Pancreas (tissue), 10 donors: ENCODE measurements around the gene RPL13. TPM values are rescaled to one million over a fixed set of nuclear protein-coding genes. Genes with fewer than 3 reads are reported as not detected.

ENCODE experiments used
- ATAC-seq, 4 donors: fragments of 200-7000 bp; cut with Tn5 transposase; one replicate each; pipeline versions ENCODE4 v1.8.0 to v1.9.1; 2020; ENCODE audit warnings: mild to moderate bottlenecking in 4 of 4, moderate library complexity in 4 of 4
- DNase-seq, 6 donors: peaks; one replicate each; pipeline ENCODE4 v3.0.0-alpha.2; 2020
- FAIRE-seq: peaks from 2 replicates; lab custom pipeline; 2012; peaks lifted over from hg19 to GRCh38; lab: Jason Lieb, UNC
- H3K27ac ChIP-seq, 4 donors: fragments of 200-600 bp; sonication (generic); 1 replicate in 3 of 4; 2 replicates in 1 of 4; pipeline versions ENCODE4 v1.5.0 to v1.8.0; 2020
- H3K27me3 ChIP-seq, 4 donors: fragments of 200-600 bp; one replicate each; pipeline ENCODE4 v1.8.0; 2021
- H3K36me3 ChIP-seq, 3 donors: fragments of 200-600 bp; sonication (generic) in 1 of 3; one replicate each; pipeline versions ENCODE4 v1.5.0 to v1.8.0; 2020 to 2021
- H3K4me1 ChIP-seq, 3 donors: fragments of 200-600 bp; one replicate each; pipeline ENCODE4 v1.8.0; 2021
- H3K4me3 ChIP-seq, 4 donors: fragments of 200-600 bp; sonication (generic) in 2 of 4; one replicate each; pipeline versions ENCODE4 v1.5.0 to v1.8.0; 2020 to 2021
- H3K9me3 ChIP-seq, 4 donors: fragments of 200-600 bp; one replicate each; pipeline ENCODE4 v1.8.0; 2021
- CTCF ChIP-seq, 4 donors: fragments of 200-600 bp; sonication (generic) in 3 of 4; IDR thresholded peaks; one replicate each; pipeline versions ENCODE4 v1.5.0 to v1.8.0; 2021; ENCODE audit warnings: antibody characterized with exemption in 4 of 4
- WGBS, 2 donors: extraction: QIAGEN DNeasy Blood & Tissue Kit; methylation state at CpG; one replicate each; pipeline ENCODE4 v1.1.7; 2013; 5-methylcytosine and 5-hydroxymethylcytosine counted together
- intact Hi-C, 3 donors: fragments of 100-400 bp; cut with DNase I; formaldehyde crosslinking; loops; one replicate each; pipeline versions ENCODE4 v1.11.1 to v1.14.2; 2022
- polyA plus RNA-seq, 2 donors: library from polyadenylated mRNA; stranded (reverse); fragments of 200-250 nt; gene quantifications; one replicate each; pipeline ENCODE4 v1.2.3, GENCODE V29; 2013
- total RNA-seq, 6 donors: library from RNA; stranded (reverse); fragmentation: NEBNext Ultra II Directional in 4 of 6; extraction: Animal tissue kit (Norgen Biotek cat#: 25700) in 4 of 6; gene quantifications; one replicate each; pipeline versions ENCODE4 v1.2.1 to v1.2.4, GENCODE V29; 2021 to 2023
- donor health status: healthy with polysubstance abuse.
- donor health status: DM: no; HTN: no; CAD: no; lungs with moderate emphysema.
- donor health status: DM: no; HTN: no; CAD: no.
- donor health status: control.
- donor health status: control.
- donor health status: Bipolar disorder and iron deficiency.
- donor health status: DM: yes; HTN: yes; CAD: no.
- donor health status: DM: no; HTN: no; CAD: no.
- donor health status: DM: no; HTN: no; CAD: no.
- donor health status: DM: yes; HTN: yes; CAD: no.

Gene RPL13
- total and polyA plus RNA-seq, 8 donors: 1,297 to 6,500 (median 2,093) TPM

DNA sequence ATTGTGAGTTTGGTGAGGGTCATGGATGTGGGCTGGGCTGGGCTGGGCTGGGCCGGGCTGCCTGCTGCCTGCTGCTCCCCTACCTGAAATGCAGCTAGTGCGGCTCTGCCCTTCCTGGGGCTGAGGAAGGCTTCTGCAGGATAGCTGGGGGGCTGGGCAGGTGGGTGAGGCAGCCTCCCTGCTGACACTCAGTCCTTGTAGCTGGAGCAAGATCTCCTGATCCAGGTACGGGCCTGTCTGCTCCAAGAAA, 4.7 kb downstream of the RPL13 start:
- no peak overlapping the region for H3K4me3 ChIP-seq
- H3K27ac ChIP-seq: no peak overlapping the region
- H3K4me1 ChIP-seq: peaks cover 12 to 35% (median 23%) of the 10 kb centered on the region in 3 donors
- intact Hi-C loops: no loop called here
- no peak for TF ChIP-seq CTCF (IDR thresholded peaks at IDR 0.05)
- DNase-seq (no peak), ATAC-seq (peak in 1 of 4 donors; percentile 2), FAIRE-seq (no peak)
- no peaks in the 10 kb centered on the region for H3K27me3 ChIP-seq
- H3K36me3 ChIP-seq: peaks cover 0 to 32% (median 29%) of the 10 kb centered on the region in 3 donors
- H3K9me3 ChIP-seq: no peaks in the 10 kb centered on the region
- WGBS, 2 donors: 37 to 55% methylated on average over 3 of the region's 3 CpGs

DNA sequence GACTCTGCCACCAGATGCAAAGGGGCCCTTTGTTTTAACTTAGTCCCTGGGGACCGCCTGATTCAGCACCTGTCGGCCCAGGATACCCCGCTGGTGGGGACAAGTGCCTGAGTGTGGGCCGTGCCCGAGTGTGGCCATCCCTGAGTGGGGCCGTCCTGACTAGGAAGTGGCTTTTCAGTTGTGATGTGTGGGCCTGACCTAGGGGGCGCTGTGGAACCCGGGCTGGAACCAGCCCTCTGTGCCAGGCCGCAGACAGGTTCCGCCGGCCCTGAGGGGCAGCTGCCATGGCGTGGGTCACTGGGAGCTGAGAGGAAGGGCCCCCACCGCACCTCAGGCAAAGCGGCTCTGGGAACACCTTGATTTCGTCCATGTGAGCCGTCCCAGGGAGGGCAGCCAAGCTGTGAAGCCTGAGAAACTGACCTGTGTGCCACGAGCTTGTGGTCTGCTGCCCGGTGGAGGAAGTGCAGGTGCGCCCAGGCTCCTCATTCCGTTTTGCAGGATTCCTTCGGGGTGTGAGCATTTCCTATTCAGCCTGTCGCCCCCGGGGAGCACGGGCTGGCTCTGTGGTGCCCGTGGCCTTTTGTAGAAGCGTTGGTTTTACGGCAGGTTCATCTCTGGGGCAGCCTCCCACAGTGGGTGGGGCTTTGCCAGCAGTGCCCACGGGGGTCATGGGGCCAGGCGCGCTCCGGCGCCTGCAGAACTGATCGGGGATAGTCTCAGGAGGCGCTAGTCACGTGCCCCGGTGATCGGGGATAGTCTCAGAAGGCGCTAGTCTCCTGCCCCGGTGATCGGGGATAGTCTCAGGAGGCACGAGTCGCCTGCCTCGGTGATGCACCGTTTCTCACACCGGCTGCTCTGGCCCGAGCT, 5.3 kb downstream of the RPL13 start:
- intact Hi-C loops: no loop called here
- WGBS, 2 donors: 17 to 23% methylated on average over 45 to 46 of the region's 46 CpGs
- FAIRE-seq: no peak

GRCh38 chr16:89567656-89568594, 7.4 kb downstream of the RPL13 start:
- intact Hi-C loops: no loop called here

More for the DNA sequence above, 5.3 kb downstream of the RPL13 start:
- Histone ChIP-seq H3K9me3 (no peaks in the 10 kb centered on the region), H3K27ac (peak overlapping the region in 2 of 4 donors; percentile 11 to 13), H3K4me1 (peaks cover 12 to 35% (median 23%) of the 10 kb centered on the region in 3 donors), H3K27me3 (no peaks in the 10 kb centered on the region), H3K36me3 (peaks cover 0 to 32% (median 29%) of the 10 kb centered on the region in 3 donors), H3K4me3 (no peak overlapping the region)
- DNase-seq (peak in 5 of 6 donors; percentile 60 to 82 (median 75)), ATAC-seq (peak; percentile 36 to 70 (median 47))
- peak in 3 of 4 donors; percentile 22 to 49 (median 40) for TF ChIP-seq CTCF (IDR thresholded peaks at IDR 0.05)

More at GRCh38 chr16:89567656-89568594, 7.4 kb downstream of the RPL13 start:
- ATAC-seq (no peak), DNase-seq (no peak), FAIRE-seq (no peak)
- no peak for TF ChIP-seq CTCF (IDR thresholded peaks at IDR 0.05)
- WGBS, 2 donors: 83 to 86% methylated on average over 30 of the region's 30 CpGs
- Histone ChIP-seq H3K4me1 (peaks cover 5 to 24% (median 14%) of the 10 kb centered on the region in 3 donors), H3K9me3 (no peaks in the 10 kb centered on the region), H3K27ac (no peak overlapping the region), H3K27me3 (no peaks in the 10 kb centered on the region), H3K36me3 (peaks cover 0 to 17% (median 17%) of the 10 kb centered on the region in 3 donors), H3K4me3 (no peak overlapping the region)
